Natural killer cell (primary cell): Measurements from ENCODE around the gene CILP2. TPM values are rescaled to one million over a fixed set of nuclear protein-coding genes. Genes with fewer than 3 reads are reported as not detected.

Experiments used
- ATAC-seq, 3 donors: fragments of 150-1000 bp in 2 of 3; fragments of 200-7000 bp in 1 of 3; cut with Tn5 transposase; 1 replicate in 1 of 3; 2 replicates in 2 of 3; pipeline ENCODE4 v1.10.0; 2021; ENCODE audit warnings: mild to moderate bottlenecking in 2 of 3, moderate library complexity in 2 of 3
- DNase-seq, 2 donors: peaks; one replicate each; pipeline versions ENCODE4 v3.0.0 to v3.0.0-alpha.2; 2013 to 2021; ENCODE audit warnings: mixed read lengths in 1 of 2
- H3K27ac ChIP-seq: one replicate; pipeline ENCODE4 v1.5.1; 2013; ENCODE audit warnings: mild to moderate bottlenecking, low read length
- H3K27me3 ChIP-seq: one replicate; pipeline ENCODE4 v1.6.1; 2013; ENCODE audit warnings: low read length; ENCODE audit not compliant: control insufficient read depth, insufficient read depth
- H3K36me3 ChIP-seq: one replicate; pipeline ENCODE4 v1.6.1; 2013; ENCODE audit warnings: low read length; ENCODE audit not compliant: control insufficient read depth, insufficient read depth
- H3K4me1 ChIP-seq: one replicate; pipeline ENCODE4 v1.6.1; 2013; ENCODE audit warnings: low read length; ENCODE audit not compliant: control insufficient read depth, insufficient read depth
- H3K4me3 ChIP-seq: one replicate; pipeline ENCODE4 v1.5.1; 2013; ENCODE audit warnings: low read length
- H3K9me3 ChIP-seq: one replicate; pipeline ENCODE4 v1.6.1; 2013; ENCODE audit warnings: low read length; ENCODE audit not compliant: control insufficient read depth, insufficient read depth
- H3K27ac Mint-ChIP-seq, 2 donors: one replicate each; pipeline ENCODE4 v1.8.0; 2022; ENCODE audit warnings: mild to moderate bottlenecking in 2 of 2, mixed read lengths in 2 of 2, moderate library complexity in 1 of 2
- H3K27me3 Mint-ChIP-seq, 2 donors: one replicate each; pipeline ENCODE4 v1.8.0; 2022; ENCODE audit warnings: low read depth in 2 of 2, mixed read lengths in 2 of 2
- H3K36me3 Mint-ChIP-seq: one replicate; pipeline ENCODE4 v1.8.0; 2022; ENCODE audit warnings: mixed read lengths
- H3K4me1 Mint-ChIP-seq, 2 donors: one replicate each; pipeline ENCODE4 v1.8.0; 2022; ENCODE audit warnings: mixed read lengths in 2 of 2
- H3K4me3 Mint-ChIP-seq: one replicate; pipeline ENCODE4 v1.8.0; 2022; ENCODE audit warnings: mild to moderate bottlenecking, moderate library complexity, mixed read lengths
- H3K9me3 Mint-ChIP-seq, 2 donors: one replicate each; pipeline ENCODE4 v1.8.0; 2022; ENCODE audit warnings: mixed read lengths in 2 of 2
- CTCF ChIP-seq: fragments of 200-600 bp; IDR thresholded peaks from one replicate; pipeline ENCODE4 v1.8.0; 2022; ENCODE audit warnings: antibody characterized with exemption
- WGBS: methylation state at CpG from one replicate; pipeline ENCODE4 v1.1.7; 2013; ENCODE audit warnings: missing lambda C conversion rate; ENCODE audit not compliant: insufficient coverage; 5-methylcytosine and 5-hydroxymethylcytosine counted together
- intact Hi-C: fragments of 100-400 bp; cut with micrococcal nuclease; formaldehyde crosslinking; loops from one replicate; pipeline ENCODE4 v1.14.2; 2022
- total RNA-seq, 4 donors: library from RNA; stranded (reverse); fragments of 120-200 nt in 1 of 4; gene quantifications; one replicate each; pipeline versions ENCODE4 v1.2.3 to v1.2.4, GENCODE V29; 2013 to 2022

CILP2 gene
- total RNA-seq, 3 donors from 2014 or later (not counting 1 experiment from before 2014, with no cell fraction given): 0.05 to 0.20 (median 0.11) TPM

- Mint-ChIP-seq H3K9me3 (no peaks in the 10 kb centered on the region), H3K27ac (no peak overlapping the region), H3K27me3 (peaks cover 0 to 5% of the 10 kb centered on the region in 2 donors), H3K36me3 (no peaks in the 10 kb centered on the region), H3K4me3 (no peak overlapping the region), H3K4me1 (peaks cover 10 to 22% of the 10 kb centered on the region in 2 donors)
- intact Hi-C loops: loop anchor here (1.0 kb wide), 2 partner anchors 111 to 426 kb away; no protein-coding TSS in a partner anchor
- H3K27me3 ChIP-seq: no peaks in the 10 kb centered on the region
- peaks cover 19% of the 10 kb centered on the region for H3K4me1 ChIP-seq
- WGBS: 77% methylated on average over 13 of the region's 14 CpGs
- no peak overlapping the region for H3K27ac ChIP-seq
- no peak overlapping the region for H3K4me3 ChIP-seq
- peak in 1 of 2 donors; percentile 29 for DNase-seq
- peaks cover 4% of the 10 kb centered on the region for H3K36me3 ChIP-seq
- peak in 1 of 3 donors; percentile 4 for ATAC-seq
- TF ChIP-seq CTCF: no peak
- H3K9me3 ChIP-seq: no peaks in the 10 kb centered on the region
These were observed 5.0 kb upstream of the CILP2 start for GRCh38 chr19:19532806-19533701.

- peaks cover 3% of the 10 kb centered on the region for H3K27me3 ChIP-seq
- H3K27ac ChIP-seq: no peak overlapping the region
- H3K36me3 ChIP-seq: no peaks in the 10 kb centered on the region
- H3K27me3 Mint-ChIP-seq: peaks cover 0 to 9% of the 10 kb centered on the region in 2 donors
- H3K9me3 ChIP-seq: no peaks in the 10 kb centered on the region
- peaks cover 26% of the 10 kb centered on the region for H3K4me1 ChIP-seq
- no peak overlapping the region for H3K4me3 ChIP-seq
- H3K9me3 Mint-ChIP-seq: no peaks in the 10 kb centered on the region
- no peak overlapping the region for H3K4me3 Mint-ChIP-seq
- H3K36me3 Mint-ChIP-seq: no peaks in the 10 kb centered on the region
- ATAC-seq: no peak
- intact Hi-C loops: no loop called here
- H3K27ac Mint-ChIP-seq: no peak overlapping the region
- peaks cover 16 to 27% of the 10 kb centered on the region in 2 donors for H3K4me1 Mint-ChIP-seq
- 91% methylated on average over 6 of the region's 6 CpGs for WGBS
- no peak for DNase-seq
- TF ChIP-seq CTCF: no peak
These were observed 4.2 kb upstream of the CILP2 start for GRCh38 chr19:19533841-19534240.

GRCh38 chr19:19534556-19535265 lies 3.4 kb upstream of the CILP2 start:
- WGBS: 92% methylated on average over 27 of the region's 27 CpGs
- Histone ChIP-seq H3K9me3 (no peaks in the 10 kb centered on the region), H3K36me3 (no peaks in the 10 kb centered on the region), H3K4me3 (no peak overlapping the region), H3K4me1 (peaks cover 28% of the 10 kb centered on the region), H3K27me3 (peaks cover 3% of the 10 kb centered on the region), H3K27ac (no peak overlapping the region)
- no peaks in the 10 kb centered on the region for H3K9me3 Mint-ChIP-seq
- intact Hi-C loops: no loop called here
- TF ChIP-seq CTCF: no peak
- ATAC-seq (no peak), DNase-seq (no peak)
- H3K27me3 Mint-ChIP-seq: peaks cover 0 to 11% of the 10 kb centered on the region in 2 donors
- H3K4me1 Mint-ChIP-seq: peaks cover 19 to 31% of the 10 kb centered on the region in 2 donors
- H3K27ac Mint-ChIP-seq: no peak overlapping the region
- no peaks in the 10 kb centered on the region for H3K36me3 Mint-ChIP-seq
- no peak overlapping the region for H3K4me3 Mint-ChIP-seq
